Trophoblast cell (in vitro differentiated cells and primary cell): Measurements from ENCODE around the gene TSPAN32.

Experiments
- DNase-seq, 2 donors: peaks; one replicate each; pipeline ENCODE4 v3.0.0-alpha.2; 2016
- H2AFZ ChIP-seq: 2 replicates; pipeline ENCODE4 v1.6.1; 2013; ENCODE audit warnings: low read length, moderate library complexity, mild to moderate bottlenecking; ENCODE audit not compliant: insufficient read depth, poor library complexity
- H2AK5ac ChIP-seq: 2 replicates; pipeline ENCODE4 v1.6.1; 2013; ENCODE audit warnings: mild to moderate bottlenecking, low read length
- H2BK120ac ChIP-seq: 2 replicates; pipeline ENCODE4 v1.6.1; 2013; ENCODE audit warnings: low read length, mild to moderate bottlenecking, moderate library complexity; ENCODE audit not compliant: insufficient read depth, poor library complexity
- H2BK12ac ChIP-seq: 2 replicates; pipeline ENCODE4 v1.6.1; 2013; ENCODE audit warnings: mild to moderate bottlenecking, low read length, moderate library complexity
- H2BK5ac ChIP-seq: 2 replicates; pipeline ENCODE4 v1.6.1; 2013; ENCODE audit warnings: low read length, low read depth, moderate library complexity, mild to moderate bottlenecking; ENCODE audit not compliant: poor library complexity
- H3K14ac ChIP-seq: 2 replicates; pipeline ENCODE4 v1.6.1; 2013; ENCODE audit warnings: mild to moderate bottlenecking, low read length
- H3K18ac ChIP-seq: 2 replicates; pipeline ENCODE4 v1.6.1; 2013; ENCODE audit warnings: mild to moderate bottlenecking, low read length
- H3K23ac ChIP-seq: 2 replicates; pipeline ENCODE4 v1.6.1; 2013; ENCODE audit warnings: low read length
- H3K27ac ChIP-seq: 2 replicates; pipeline ENCODE4 v1.5.1; 2013; ENCODE audit warnings: low read depth, mild to moderate bottlenecking, inconsistent platforms, low read length, moderate library complexity
- H3K27me3 ChIP-seq: 2 replicates; pipeline ENCODE4 v1.6.1; 2013; ENCODE audit warnings: inconsistent platforms, mild to moderate bottlenecking, low read length, moderate library complexity; ENCODE audit not compliant: insufficient read depth
- H3K36me3 ChIP-seq, 2 experiments: 1 replicate in 1 of 2; 2 replicates in 1 of 2; pipeline ENCODE4 v1.6.1; 2013; ENCODE audit warnings: low read length in 2 of 2, mild to moderate bottlenecking in 2 of 2, moderate library complexity in 1 of 2; ENCODE audit not compliant: insufficient read depth in 2 of 2, control insufficient read depth in 1 of 2
- H3K4ac ChIP-seq: 2 replicates; pipeline ENCODE4 v1.6.1; 2013; ENCODE audit warnings: low read depth, mild to moderate bottlenecking, low read length, moderate library complexity
- H3K4me1 ChIP-seq, 2 experiments: 1 replicate in 1 of 2; 2 replicates in 1 of 2; pipeline ENCODE4 v1.6.1; 2013; ENCODE audit warnings: low read length in 2 of 2, mild to moderate bottlenecking in 2 of 2, moderate library complexity in 1 of 2; ENCODE audit not compliant: insufficient read depth in 2 of 2, control insufficient read depth in 1 of 2
- H3K4me2 ChIP-seq: 2 replicates; pipeline ENCODE4 v1.6.1; 2013; ENCODE audit warnings: inconsistent platforms, mild to moderate bottlenecking, low read length, moderate library complexity
- H3K4me3 ChIP-seq: 2 replicates; pipeline ENCODE4 v1.5.1; 2013; ENCODE audit warnings: mild to moderate bottlenecking, low read depth, low read length, inconsistent platforms
- H3K79me1 ChIP-seq: one replicate; pipeline ENCODE4 v1.6.1; 2013; ENCODE audit warnings: low read length
- H3K79me2 ChIP-seq: 2 replicates; pipeline ENCODE4 v1.6.1; 2013; ENCODE audit warnings: low read length, mild to moderate bottlenecking; ENCODE audit not compliant: control insufficient read depth, insufficient read depth, poor library complexity
- H3K9ac ChIP-seq: 2 replicates; pipeline ENCODE4 v1.6.1; 2013; ENCODE audit warnings: mild to moderate bottlenecking, low read length
- H3K9me3 ChIP-seq: 2 replicates; pipeline ENCODE4 v1.6.1; 2013; ENCODE audit warnings: low read depth, mild to moderate bottlenecking, control low read depth, inconsistent platforms, low read length; ENCODE audit not compliant: insufficient read depth
- H4K12ac ChIP-seq: 2 replicates; pipeline ENCODE4 v1.6.1; 2013; ENCODE audit warnings: low read depth, mild to moderate bottlenecking, low read length, moderate library complexity
- H4K8ac ChIP-seq: 2 replicates; pipeline ENCODE4 v1.6.1; 2013; ENCODE audit warnings: low read depth, mild to moderate bottlenecking, low read length, moderate library complexity
- H4K91ac ChIP-seq: one replicate; pipeline ENCODE4 v1.6.1; 2013; ENCODE audit warnings: low read depth, mild to moderate bottlenecking, low read length, moderate library complexity
- WGBS: extraction: QIAGEN DNeasy Blood & Tissue Kit; methylation state at CpG from one replicate; pipeline ENCODE4 v1.1.7; 2013; ENCODE audit warnings: missing lambda C conversion rate; ENCODE audit not compliant: insufficient read length, insufficient coverage; ENCODE audit errors: extremely low coverage; 5-methylcytosine and 5-hydroxymethylcytosine counted together

TSPAN32 gene

GRCh38 chr11:2319791-2320472, 18.1 kb downstream of the TSPAN32 start:
- Histone ChIP-seq H3K27ac (no peak overlapping the region), H3K18ac (no peak overlapping the region), H3K4ac (no peak overlapping the region), H3K36me3 (no peaks in the 10 kb centered on the region), H3K79me1 (no peaks in the 10 kb centered on the region), H3K9me3 (peaks cover 14% of the 10 kb centered on the region), H3K14ac (no peak overlapping the region), H3K4me2 (no peak overlapping the region), H2AFZ (no peak overlapping the region), H3K4me3 (peak overlapping the region; percentile 36), H2BK12ac (no peak overlapping the region), H2AK5ac (no peak overlapping the region), H2BK120ac (no peak overlapping the region), H3K4me1 (no peaks in the 10 kb centered on the region), H3K23ac (peak overlapping the region; percentile 33), H2BK5ac (no peak overlapping the region), H3K79me2 (no peaks in the 10 kb centered on the region), H4K12ac (no peak overlapping the region), H4K91ac (no peak overlapping the region), H4K8ac (no peak overlapping the region), H3K27me3 (no peaks in the 10 kb centered on the region), H3K9ac (no peak overlapping the region)
- WGBS, result no CpG with 5 or more reads among the region's 10 CpGs
- DNase-seq, result no peak

DNA sequence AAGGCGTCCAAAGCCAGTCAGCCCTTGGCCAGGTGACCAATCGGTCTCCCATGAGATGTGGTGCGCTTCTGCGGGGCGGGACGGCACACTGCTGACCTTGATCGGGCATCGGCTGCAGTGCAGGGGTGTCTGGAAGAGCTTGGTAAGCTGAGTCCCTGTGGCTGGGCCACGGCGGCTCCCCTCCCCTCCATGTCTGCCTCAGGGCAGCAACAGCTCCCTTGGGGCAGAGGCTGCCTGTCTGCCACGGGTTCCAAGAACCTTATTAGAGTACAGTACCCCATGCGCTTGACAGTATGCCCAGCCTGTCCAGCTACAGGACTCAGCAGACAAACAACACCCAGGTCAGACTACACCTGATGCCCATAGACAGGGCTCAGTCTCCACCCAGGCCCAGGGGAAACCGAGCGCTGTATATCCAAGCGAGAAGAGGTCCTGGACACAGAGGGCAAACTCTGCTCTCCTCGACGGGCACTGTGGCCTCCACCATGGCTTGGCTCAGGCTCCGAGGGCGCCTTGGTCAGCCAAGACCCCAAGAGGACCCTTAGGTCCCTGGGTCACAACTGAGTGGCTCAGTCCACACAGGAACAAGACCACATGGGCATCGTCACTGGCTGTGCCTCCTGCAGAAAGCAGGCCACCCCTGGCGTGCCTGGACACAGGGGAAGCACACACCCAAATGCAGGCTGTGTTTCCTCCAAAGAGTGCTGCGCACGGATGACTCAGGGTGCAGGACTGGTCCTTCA, 18.9 kb downstream of the TSPAN32 start:
- Histone ChIP-seq H4K12ac (no peak overlapping the region), H2AK5ac (no peak overlapping the region), H3K4me3 (no peak overlapping the region), H3K23ac (no peak overlapping the region), H3K9me3 (peaks cover 14% of the 10 kb centered on the region), H3K27me3 (no peaks in the 10 kb centered on the region), H3K14ac (no peak overlapping the region), H2BK5ac (no peak overlapping the region), H3K36me3 (no peaks in the 10 kb centered on the region), H3K4ac (no peak overlapping the region), H4K91ac (no peak overlapping the region), H3K79me2 (no peaks in the 10 kb centered on the region), H2BK120ac (no peak overlapping the region), H3K18ac (no peak overlapping the region), H2AFZ (no peak overlapping the region), H3K4me2 (no peak overlapping the region), H3K27ac (no peak overlapping the region), H3K9ac (no peak overlapping the region), H3K4me1 (no peaks in the 10 kb centered on the region), H2BK12ac (no peak overlapping the region), H3K79me1 (no peaks in the 10 kb centered on the region), H4K8ac (no peak overlapping the region)
- WGBS, result no CpG with 5 or more reads among the region's 23 CpGs
- DNase-seq, result no peak

GRCh38 chr11:2321311-2321683, 19.5 kb downstream of the TSPAN32 start:
- H3K79me1 ChIP-seq, result no peaks in the 10 kb centered on the region

DNA sequence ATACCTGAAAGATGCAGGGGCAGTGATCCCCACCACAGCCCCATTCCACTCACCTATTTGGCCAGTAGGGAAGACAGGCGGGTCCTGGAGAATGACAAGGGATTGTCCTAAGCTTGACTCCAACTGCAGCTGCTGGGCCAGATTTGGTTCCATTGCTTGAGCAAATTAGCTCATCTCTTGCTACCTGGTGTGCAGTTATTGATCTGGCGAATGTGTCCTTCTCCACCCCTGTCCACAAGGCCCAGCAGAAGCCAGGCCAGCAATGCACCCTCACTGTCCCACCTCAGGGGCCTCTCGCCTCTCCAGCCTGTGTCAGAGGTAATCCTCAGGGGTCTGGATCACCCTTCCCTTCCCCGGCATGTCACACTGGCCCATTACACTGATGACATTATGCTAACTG, 23.3 kb downstream of the TSPAN32 start:
- WGBS, result no CpG with 5 or more reads among the region's 4 CpGs

More at GRCh38 chr11:2321311-2321683, 19.5 kb downstream of the TSPAN32 start:
- no peaks in the 10 kb centered on the region for H3K27me3 ChIP-seq
- no peak for DNase-seq
- peaks cover 14% of the 10 kb centered on the region for H3K9me3 ChIP-seq
- H2BK5ac ChIP-seq, result no peak overlapping the region
- H3K4me2 ChIP-seq, result no peak overlapping the region
- no peak overlapping the region for H4K91ac ChIP-seq
- H3K9ac ChIP-seq, result no peak overlapping the region
- no peaks in the 10 kb centered on the region for H3K79me2 ChIP-seq
- no peak overlapping the region for H2AK5ac ChIP-seq
- no peak overlapping the region for H3K4me3 ChIP-seq
- no CpG with 5 or more reads among the region's 6 CpGs for WGBS
- H2BK12ac ChIP-seq, result no peak overlapping the region
- H3K23ac ChIP-seq, result no peak overlapping the region
- H4K8ac ChIP-seq, result no peak overlapping the region
- H3K36me3 ChIP-seq, result no peaks in the 10 kb centered on the region
- H3K4me1 ChIP-seq, result no peaks in the 10 kb centered on the region
- H3K18ac ChIP-seq, result no peak overlapping the region
- no peak overlapping the region for H3K14ac ChIP-seq
- H4K12ac ChIP-seq, result no peak overlapping the region
- no peak overlapping the region for H3K4ac ChIP-seq
- H3K27ac ChIP-seq, result no peak overlapping the region
- no peak overlapping the region for H2AFZ ChIP-seq
- no peak overlapping the region for H2BK120ac ChIP-seq

More for the DNA sequence above, 23.3 kb downstream of the TSPAN32 start:
- Histone ChIP-seq H2AFZ (no peak overlapping the region), H4K12ac (no peak overlapping the region), H3K23ac (no peak overlapping the region), H2AK5ac (no peak overlapping the region), H4K91ac (no peak overlapping the region), H3K9me3 (peaks cover 29% of the 10 kb centered on the region), H3K4me2 (no peak overlapping the region), H2BK120ac (no peak overlapping the region), H3K14ac (no peak overlapping the region), H3K27ac (no peak overlapping the region), H3K36me3 (no peaks in the 10 kb centered on the region), H4K8ac (no peak overlapping the region), H3K4me1 (no peaks in the 10 kb centered on the region), H3K27me3 (no peaks in the 10 kb centered on the region), H3K4ac (no peak overlapping the region), H3K9ac (no peak overlapping the region), H3K79me2 (no peaks in the 10 kb centered on the region), H2BK12ac (no peak overlapping the region), H3K79me1 (no peaks in the 10 kb centered on the region), H3K4me3 (no peak overlapping the region), H2BK5ac (no peak overlapping the region), H3K18ac (no peak overlapping the region)
- no peak for DNase-seq
